GM23248 (cell line): ENCODE measurements around the gene KRTAP4-12. TPM values are rescaled to one million over a fixed set of nuclear protein-coding genes. Genes with fewer than 3 reads are reported as not detected.
A peak's percentile ranks its signal among the peaks of the same experiment; 100 is the strongest.
"Not testable (repeated sequence)": the region's sequence is repeated elsewhere in the genome, so short reads cannot be mapped to it uniquely, and the experiment has no call there.

Experiments
- DNase-seq: peaks from one replicate; pipeline ENCODE4 v3.0.0-alpha.2; 2015
- H2AFZ ChIP-seq: fragments of 200-600 bp; sonication (generic); 2 replicates; pipeline ENCODE4 v1.6.1; 2016; ENCODE audit warnings: antibody characterized with exemption
- H3F3A ChIP-seq: fragments of 200-600 bp; sonication (generic); 2 replicates; pipeline ENCODE4 v1.6.1; 2016; ENCODE audit warnings: mild to moderate bottlenecking, antibody characterized with exemption, mixed run types; ENCODE audit not compliant: insufficient read depth
- H3K27ac ChIP-seq: fragments of 200-600 bp; sonication (generic); 2 replicates; pipeline ENCODE4 v1.5.1; 2016; ENCODE audit warnings: mild to moderate bottlenecking
- H3K27me3 ChIP-seq: fragments of 200-600 bp; sonication (generic); replicated peaks from 2 replicates; pipeline ENCODE4 v1.6.1; 2016; ENCODE audit warnings: mild to moderate bottlenecking; ENCODE audit not compliant: insufficient read depth
- H3K36me3 ChIP-seq: fragments of 200-600 bp; sonication (generic); 2 replicates; pipeline ENCODE4 v1.6.1; 2016; ENCODE audit warnings: low read depth, mild to moderate bottlenecking
- H3K4me1 ChIP-seq: fragments of 200-600 bp; sonication (generic); 2 replicates; pipeline ENCODE4 v1.6.1; 2016; ENCODE audit warnings: mild to moderate bottlenecking; ENCODE audit not compliant: insufficient read depth
- H3K4me2 ChIP-seq: fragments of 200-600 bp; sonication (generic); one replicate; pipeline ENCODE4 v1.6.1; 2016; ENCODE audit warnings: mild to moderate bottlenecking; ENCODE audit not compliant: unreplicated experiment
- H3K4me3 ChIP-seq: fragments of 200-600 bp; sonication (generic); 2 replicates; pipeline ENCODE4 v1.5.1; 2016; ENCODE audit warnings: mild to moderate bottlenecking
- H3K79me2 ChIP-seq: fragments of 200-600 bp; sonication (generic); 2 replicates; pipeline ENCODE4 v1.6.1; 2016; ENCODE audit warnings: mild to moderate bottlenecking; ENCODE audit not compliant: insufficient read depth
- H3K9ac ChIP-seq: fragments of 200-600 bp; sonication (generic); 2 replicates; pipeline ENCODE4 v1.6.1; 2016; ENCODE audit warnings: mild to moderate bottlenecking
- H3K9me2 ChIP-seq: fragments of 200-600 bp; sonication (generic); 2 replicates; pipeline ENCODE4 v1.6.1; 2016; ENCODE audit warnings: mixed run types, mild to moderate bottlenecking, moderate library complexity; ENCODE audit not compliant: insufficient read depth
- H3K9me3 ChIP-seq: fragments of 200-600 bp; sonication (generic); one replicate; pipeline ENCODE4 v1.6.1; 2017; ENCODE audit warnings: low read depth
- H4K20me1 ChIP-seq: fragments of 200-600 bp; sonication (generic); 2 replicates; pipeline ENCODE4 v1.6.0; 2016; ENCODE audit not compliant: insufficient read depth
- EZH2 ChIP-seq: fragments of 200-600 bp; sonication (generic); IDR thresholded peaks from 2 replicates; pipeline ENCODE4 v1.6.1; 2018; ENCODE audit warnings: antibody characterized with exemption, mild to moderate bottlenecking; ENCODE audit not compliant: insufficient read depth, poor library complexity, severe bottlenecking
- EZH2phosphoT487 ChIP-seq: fragments of 200-600 bp; sonication (generic); IDR thresholded peaks from 2 replicates; pipeline ENCODE4 v1.6.1; 2018; ENCODE audit warnings: antibody characterized with exemption, moderate library complexity, mild to moderate bottlenecking, low read depth; ENCODE audit not compliant: insufficient read depth
- WGBS, 2 experiments: methylation state at CpG; one replicate each; pipeline ENCODE4 v1.1.6; 2015 to 2017; ENCODE audit warnings: low lambda C conversion rate in 2 of 2, low coverage in 1 of 2; ENCODE audit errors: missing lambda C conversion rate in 2 of 2; 5-methylcytosine and 5-hydroxymethylcytosine counted together
- in situ Hi-C: fragments of 300-500 bp; cut with MboI; formaldehyde crosslinking; loops from 2 replicates; pipeline ENCODE4 v1.15.0; 2020
- polyA plus RNA-seq: library from polyadenylated mRNA; unstranded; fragments of >200 nt; fragmentation: Nextera tagmentation; extraction: Ambion mirVana; gene quantifications from 2 replicates; pipeline ENCODE4 v1.2.1, GENCODE V29; 2016
- total RNA-seq: library from RNA; depleted of rRNA; stranded (reverse); fragments of >200 nt; shearing (Covaris generic); gene quantifications from 2 replicates; pipeline ENCODE4 v1.2.3, GENCODE V29; 2014

The KRTAP4-12 gene
- total and polyA plus RNA-seq, 2 experiments from 2014 or later, result 1.7 TPM; not detected in 1

- TF ChIP-seq EZH2 (no peak), EZH2phosphoT487 (no peak)
- Histone ChIP-seq H3K4me2 (no peak overlapping the region), H3K9me3 (no peaks in the 10 kb centered on the region), H3K4me1 (peaks cover 14% of the 10 kb centered on the region), H3K9ac (no peak overlapping the region), H3K79me2 (no peaks in the 10 kb centered on the region), H3K36me3 (no peaks in the 10 kb centered on the region), H3K4me3 (no peak overlapping the region), H2AFZ (no peak overlapping the region), H3K27me3 (no peaks in the 10 kb centered on the region), H3K9me2 (no peaks in the 10 kb centered on the region), H3K27ac (no peak overlapping the region), H3F3A (peaks cover 13% of the 10 kb centered on the region), H4K20me1 (no peaks in the 10 kb centered on the region)
- DNase-seq, result no peak
- WGBS, 2 experiments, result 93 to 96% methylated on average over 1 of the region's 1 CpG
- in situ Hi-C loops, result no loop called here
Observed at GRCh38 chr17:41144846-41145245, 20.9 kb upstream of the KRTAP4-12 start.

DNA sequence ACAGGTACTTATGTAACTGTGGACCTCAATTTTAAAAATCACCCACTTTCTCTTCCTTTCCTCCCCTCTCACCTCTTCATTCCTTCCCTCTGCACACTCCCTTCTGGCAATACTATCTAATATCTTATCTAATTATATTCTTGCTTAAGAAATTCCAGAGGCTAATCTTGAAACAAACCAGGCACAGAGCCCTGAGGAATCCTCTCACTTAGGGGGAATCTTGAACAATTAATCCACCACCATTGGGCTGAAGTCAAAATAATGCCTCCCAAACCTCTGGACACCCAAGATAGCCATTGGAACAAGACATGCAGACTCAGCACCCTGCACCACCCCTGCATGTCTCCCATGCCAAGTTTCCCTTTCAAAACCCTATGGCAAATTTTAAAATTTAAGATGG, 17.4 kb upstream of the KRTAP4-12 start:
- Histone ChIP-seq H3K4me2 (peak overlapping the region; percentile 38), H2AFZ (no peak overlapping the region), H3K9me3 (no peaks in the 10 kb centered on the region), H3F3A (peaks cover 13% of the 10 kb centered on the region), H3K4me3 (no peak overlapping the region), H3K79me2 (no peaks in the 10 kb centered on the region), H3K36me3 (no peaks in the 10 kb centered on the region), H3K4me1 (peaks cover 14% of the 10 kb centered on the region), H3K27ac (peak overlapping the region; percentile 83), H3K27me3 (no peaks in the 10 kb centered on the region), H4K20me1 (no peaks in the 10 kb centered on the region), H3K9ac (peak overlapping the region; percentile 10; the same call in 1 of the 2 replicates), H3K9me2 (peaks cover 2% of the 10 kb centered on the region; the same call in 1 of the 2 replicates)
- in situ Hi-C loops, result no loop called here
- TF ChIP-seq EZH2phosphoT487 (no peak), EZH2 (no peak)
- DNase-seq, result no peak

- Histone ChIP-seq H3K27me3 (no peaks in the 10 kb centered on the region), H3K79me2 (no peaks in the 10 kb centered on the region), H3K9ac (peak within 1 kb of the TSS; percentile 10; the same call in 1 of the 2 replicates), H4K20me1 (no peaks in the 10 kb centered on the region), H3K9me3 (no peaks in the 10 kb centered on the region), H3K27ac (peak within 1 kb of the TSS; percentile 83), H2AFZ (no peak within 1 kb of the TSS), H3K36me3 (no peaks in the 10 kb centered on the region), H3F3A (peaks cover 13% of the 10 kb centered on the region), H3K9me2 (peaks cover 2% of the 10 kb centered on the region; the same call in 1 of the 2 replicates), H3K4me3 (no peak within 1 kb of the TSS), H3K4me2 (peak within 1 kb of the TSS; percentile 38), H3K4me1 (peaks cover 14% of the 10 kb centered on the region)
- peak; percentile 95 for DNase-seq
- in situ Hi-C loops, result no loop called here
- TF ChIP-seq EZH2phosphoT487 (0 out of 2 replicates have a peak, but pooled peaks have one; percentile 32), EZH2 (no peak)
- 67 to 68% methylated on average over 6 of the region's 6 CpGs for WGBS, 2 experiments
Observed at GRCh38 chr17:41140360-41141131, 16.6 kb upstream of the KRTAP4-12 start, which contains the start of gene KRTAP4-6. KRTAP4-6 (minus strand) TSS chr17:41140544; CDS start chr17:41140487, 57 bp downstream.

GRCh38 chr17:41139865-41140264, 15.9 kb upstream of the KRTAP4-12 start:
- H2AFZ ChIP-seq, DNase-seq, H3K27ac ChIP-seq, H3K4me3 ChIP-seq, in situ Hi-C loops, H3K36me3 ChIP-seq, H3K79me2 ChIP-seq, H3K9me2 ChIP-seq, H3K9ac ChIP-seq, H3K9me3 ChIP-seq, H4K20me1 ChIP-seq, H3K27me3 ChIP-seq, H3K4me2 ChIP-seq: not testable (repeated sequence)
- H3F3A ChIP-seq, result peaks cover 13% of the 10 kb centered on the region
- 90 to 91% methylated on average over 11 to 12 of the region's 12 CpGs for WGBS, 2 experiments
- peaks cover 14% of the 10 kb centered on the region for H3K4me1 ChIP-seq
